ENCODE results near the gene TTC16.

The TTC16 gene

GRCh38 chr9:127683723-127684122 is 32.2 kb upstream of the TTC16 start:
- Histone ChIP-seq H3K4me3 (ENCODE audit: low read length) (no peak overlapping the region), H3K36me3 (ENCODE audit: insufficient read depth, low read length) (peaks cover 46% of the 10 kb centered on the region), H3K4me1 (ENCODE audit: insufficient read depth, low read length) (no peaks in the 10 kb centered on the region), H3K9ac (ENCODE audit: low read depth, low read length) (no peak overlapping the region), H3K27ac (ENCODE audit: low read depth, low read length) (no peak overlapping the region), H3K27me3 (ENCODE audit: insufficient read depth, low read length) (no peaks in the 10 kb centered on the region), H3K9me3 (ENCODE audit: insufficient read depth, low read depth, low read length) (no peaks in the 10 kb centered on the region)
- 92% methylated on average over 5 of the region's 5 CpGs for WGBS

GRCh38 chr9:127684576-127684975 is 31.3 kb upstream of the TTC16 start:
- no peak overlapping the region for H3K4me3 ChIP-seq (ENCODE audit: low read length)
- no peaks in the 10 kb centered on the region for H3K4me1 ChIP-seq (ENCODE audit: insufficient read depth, low read length)
- 85% methylated on average over 4 of the region's 4 CpGs for WGBS
- H3K27me3 ChIP-seq (ENCODE audit: insufficient read depth, low read length) = no peaks in the 10 kb centered on the region
- no peak overlapping the region for H3K27ac ChIP-seq (ENCODE audit: low read depth, low read length)
- no peaks in the 10 kb centered on the region for H3K9me3 ChIP-seq (ENCODE audit: insufficient read depth, low read depth, low read length)
- peaks cover 51% of the 10 kb centered on the region for H3K36me3 ChIP-seq (ENCODE audit: insufficient read depth, low read length)
- no peak overlapping the region for H3K9ac ChIP-seq (ENCODE audit: low read depth, low read length)

GRCh38 chr9:127686461-127687393 is 29.2 kb upstream of the TTC16 start:
- Histone ChIP-seq H3K9me3 (ENCODE audit: insufficient read depth, low read depth, low read length) (no peaks in the 10 kb centered on the region), H3K4me1 (ENCODE audit: insufficient read depth, low read length) (no peaks in the 10 kb centered on the region), H3K27ac (ENCODE audit: low read depth, low read length) (no peak overlapping the region), H3K9ac (ENCODE audit: low read depth, low read length) (no peak overlapping the region), H3K4me3 (ENCODE audit: low read length) (no peak overlapping the region), H3K27me3 (ENCODE audit: insufficient read depth, low read length) (no peaks in the 10 kb centered on the region), H3K36me3 (ENCODE audit: insufficient read depth, low read length) (peaks cover 39% of the 10 kb centered on the region)
- WGBS = 93% methylated on average over 6 of the region's 6 CpGs

GRCh38 chr9:127689329-127690000 is 26.4 kb upstream of the TTC16 start:
- peaks cover 17% of the 10 kb centered on the region for H3K36me3 ChIP-seq (ENCODE audit: insufficient read depth, low read length)
- WGBS = 92% methylated on average over 13 of the region's 13 CpGs

GRCh38 chr9:127690735-127691134 is 25.1 kb upstream of the TTC16 start:
- Histone ChIP-seq H3K36me3 (ENCODE audit: insufficient read depth, low read length) (peaks cover 17% of the 10 kb centered on the region), H3K9me3 (ENCODE audit: insufficient read depth, low read depth, low read length) (no peaks in the 10 kb centered on the region), H3K4me3 (ENCODE audit: low read length) (no peak overlapping the region), H3K9ac (ENCODE audit: low read depth, low read length) (no peak overlapping the region), H3K27me3 (ENCODE audit: insufficient read depth, low read length) (no peaks in the 10 kb centered on the region), H3K27ac (ENCODE audit: low read depth, low read length) (no peak overlapping the region), H3K4me1 (ENCODE audit: insufficient read depth, low read length) (no peaks in the 10 kb centered on the region)
- 94% methylated on average over 10 of the region's 10 CpGs for WGBS

More at GRCh38 chr9:127689329-127690000, 26.4 kb upstream of the TTC16 start:
- H3K9me3 ChIP-seq (ENCODE audit: insufficient read depth, low read depth, low read length) = no peaks in the 10 kb centered on the region
- no peak overlapping the region for H3K4me3 ChIP-seq (ENCODE audit: low read length)
- H3K27ac ChIP-seq (ENCODE audit: low read depth, low read length) = no peak overlapping the region
- no peaks in the 10 kb centered on the region for H3K27me3 ChIP-seq (ENCODE audit: insufficient read depth, low read length)
- H3K4me1 ChIP-seq (ENCODE audit: insufficient read depth, low read length) = no peaks in the 10 kb centered on the region
- H3K9ac ChIP-seq (ENCODE audit: low read depth, low read length) = no peak overlapping the region

- no peak overlapping the region for H3K27ac ChIP-seq (ENCODE audit: low read depth, low read length)
- no peak overlapping the region for H3K9ac ChIP-seq (ENCODE audit: low read depth, low read length)
- 93% methylated on average over 20 of the region's 20 CpGs for WGBS
- H3K4me1 ChIP-seq (ENCODE audit: insufficient read depth, low read length) = no peaks in the 10 kb centered on the region
- no peak overlapping the region for H3K4me3 ChIP-seq (ENCODE audit: low read length)
- no peaks in the 10 kb centered on the region for H3K9me3 ChIP-seq (ENCODE audit: insufficient read depth, low read depth, low read length)
- H3K36me3 ChIP-seq (ENCODE audit: insufficient read depth, low read length) = peaks cover 17% of the 10 kb centered on the region
- H3K27me3 ChIP-seq (ENCODE audit: insufficient read depth, low read length) = no peaks in the 10 kb centered on the region
These were observed 23.8 kb upstream of the TTC16 start for GRCh38 chr9:127692071-127692470.

GRCh38 chr9:127693143-127693542 is 22.7 kb upstream of the TTC16 start:
- Histone ChIP-seq H3K9ac (ENCODE audit: low read depth, low read length) (no peak overlapping the region), H3K27me3 (ENCODE audit: insufficient read depth, low read length) (no peaks in the 10 kb centered on the region), H3K4me1 (ENCODE audit: insufficient read depth, low read length) (no peaks in the 10 kb centered on the region), H3K9me3 (ENCODE audit: insufficient read depth, low read depth, low read length) (no peaks in the 10 kb centered on the region), H3K4me3 (ENCODE audit: low read length) (no peak overlapping the region), H3K27ac (ENCODE audit: low read depth, low read length) (no peak overlapping the region), H3K36me3 (ENCODE audit: insufficient read depth, low read length) (peaks cover 14% of the 10 kb centered on the region)
- 93% methylated on average over 10 of the region's 10 CpGs for WGBS

GRCh38 chr9:127693697-127694096 is 22.2 kb upstream of the TTC16 start:
- no peaks in the 10 kb centered on the region for H3K27me3 ChIP-seq (ENCODE audit: insufficient read depth, low read length)
- no peaks in the 10 kb centered on the region for H3K9me3 ChIP-seq (ENCODE audit: insufficient read depth, low read depth, low read length)
- H3K9ac ChIP-seq (ENCODE audit: low read depth, low read length) = no peak overlapping the region
- 95% methylated on average over 4 of the region's 4 CpGs for WGBS
- no peaks in the 10 kb centered on the region for H3K4me1 ChIP-seq (ENCODE audit: insufficient read depth, low read length)
- H3K4me3 ChIP-seq (ENCODE audit: low read length) = no peak overlapping the region
- H3K27ac ChIP-seq (ENCODE audit: low read depth, low read length) = no peak overlapping the region
- peaks cover 13% of the 10 kb centered on the region for H3K36me3 ChIP-seq (ENCODE audit: insufficient read depth, low read length)

GRCh38 chr9:127694890-127695720 is 20.8 kb upstream of the TTC16 start:
- Histone ChIP-seq H3K9ac (ENCODE audit: low read depth, low read length) (no peak overlapping the region), H3K9me3 (ENCODE audit: insufficient read depth, low read depth, low read length) (no peaks in the 10 kb centered on the region), H3K36me3 (ENCODE audit: insufficient read depth, low read length) (peaks cover under 1% of the 10 kb centered on the region; the same call in 1 of the 2 replicates), H3K27ac (ENCODE audit: low read depth, low read length) (no peak overlapping the region), H3K4me3 (ENCODE audit: low read length) (no peak overlapping the region), H3K27me3 (ENCODE audit: insufficient read depth, low read length) (no peaks in the 10 kb centered on the region), H3K4me1 (ENCODE audit: insufficient read depth, low read length) (no peaks in the 10 kb centered on the region)
- WGBS = 88% methylated on average over 9 of the region's 9 CpGs

- no peak overlapping the region for H3K4me3 ChIP-seq (ENCODE audit: low read length)
- H3K27me3 ChIP-seq (ENCODE audit: insufficient read depth, low read length) = no peaks in the 10 kb centered on the region
- no peaks in the 10 kb centered on the region for H3K9me3 ChIP-seq (ENCODE audit: insufficient read depth, low read depth, low read length)
- no peak overlapping the region for H3K9ac ChIP-seq (ENCODE audit: low read depth, low read length)
- H3K36me3 ChIP-seq (ENCODE audit: insufficient read depth, low read length) = no peaks in the 10 kb centered on the region
- no peak overlapping the region for H3K27ac ChIP-seq (ENCODE audit: low read depth, low read length)
- no peaks in the 10 kb centered on the region for H3K4me1 ChIP-seq (ENCODE audit: insufficient read depth, low read length)
- WGBS = 88% methylated on average over 5 of the region's 5 CpGs
These were observed 18.3 kb upstream of the TTC16 start for GRCh38 chr9:127697575-127697974.

GRCh38 chr9:127698386-127698785 is 17.5 kb upstream of the TTC16 start:
- 94% methylated on average over 5 of the region's 5 CpGs for whole genome bisulfite sequencing
- H3K27me3 ChIP-seq (ENCODE audit: insufficient read depth, low read length) = no peaks in the 10 kb centered on the region
- H3K27ac ChIP-seq (ENCODE audit: low read depth, low read length) = no peak overlapping the region
- H3K4me3 ChIP-seq (ENCODE audit: low read length) = peak overlapping the region; percentile 55; the same call in 1 of the 2 replicates
- no peaks in the 10 kb centered on the region for H3K4me1 ChIP-seq (ENCODE audit: insufficient read depth, low read length)
- H3K9ac ChIP-seq (ENCODE audit: low read depth, low read length) = no peak overlapping the region
- H3K9me3 ChIP-seq (ENCODE audit: insufficient read depth, low read depth, low read length) = no peaks in the 10 kb centered on the region
- no peaks in the 10 kb centered on the region for H3K36me3 ChIP-seq (ENCODE audit: insufficient read depth, low read length)
